Stimulated activated CD8-positive, alpha-beta memory T cell treated with anti-CD3 and anti-CD28 coated beads, Interleukin-4, amount 100 ng/mL, for 1 hour (primary cell): ENCODE data around the gene C2orf49.

Experiments
- DNase-seq, 2 donors: peaks; one replicate each; pipeline ENCODE4 v3.0.0-alpha.2; 2020; ENCODE audit warnings: low read depth in 2 of 2, low spot score in 1 of 2

The C2orf49 gene

DNA sequence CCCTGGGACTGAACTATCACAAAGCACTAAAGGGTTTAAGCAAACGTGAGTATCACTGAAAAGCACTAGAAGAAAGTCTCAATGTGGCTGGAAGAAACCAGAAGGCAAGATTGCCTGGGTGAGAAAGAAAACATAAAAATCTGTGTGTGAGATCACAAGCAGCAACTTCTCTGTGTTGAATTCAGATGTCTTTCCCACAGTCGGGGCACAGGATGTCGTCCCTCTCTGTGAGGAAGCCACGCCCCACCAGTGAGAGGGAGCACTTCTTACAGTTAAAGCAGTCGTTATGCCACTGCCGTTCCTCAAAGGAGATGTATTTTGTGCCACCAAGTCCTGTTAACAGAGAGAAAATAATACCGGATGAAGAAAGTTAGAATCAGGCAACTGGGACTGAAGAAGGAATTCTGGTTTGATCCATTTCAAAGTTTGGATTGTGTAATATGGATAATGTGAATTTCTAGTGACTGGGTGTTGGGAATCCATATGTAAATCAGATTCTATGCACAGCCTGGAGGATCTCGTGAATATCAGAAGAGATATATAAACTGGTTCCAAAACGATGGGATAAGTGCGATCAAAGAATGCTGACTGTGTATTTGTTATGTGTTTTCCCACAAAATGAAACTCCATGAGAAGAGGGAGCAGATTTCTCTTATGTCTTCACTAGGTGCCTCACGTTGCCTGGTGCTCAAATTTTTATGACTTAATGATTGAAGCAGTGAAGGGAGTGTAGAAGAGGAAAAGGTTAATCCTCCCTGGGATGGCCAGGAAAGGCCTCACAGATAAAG, 24.0 kb downstream of the C2orf49 start:
- DNase-seq, result no peak

DNA sequence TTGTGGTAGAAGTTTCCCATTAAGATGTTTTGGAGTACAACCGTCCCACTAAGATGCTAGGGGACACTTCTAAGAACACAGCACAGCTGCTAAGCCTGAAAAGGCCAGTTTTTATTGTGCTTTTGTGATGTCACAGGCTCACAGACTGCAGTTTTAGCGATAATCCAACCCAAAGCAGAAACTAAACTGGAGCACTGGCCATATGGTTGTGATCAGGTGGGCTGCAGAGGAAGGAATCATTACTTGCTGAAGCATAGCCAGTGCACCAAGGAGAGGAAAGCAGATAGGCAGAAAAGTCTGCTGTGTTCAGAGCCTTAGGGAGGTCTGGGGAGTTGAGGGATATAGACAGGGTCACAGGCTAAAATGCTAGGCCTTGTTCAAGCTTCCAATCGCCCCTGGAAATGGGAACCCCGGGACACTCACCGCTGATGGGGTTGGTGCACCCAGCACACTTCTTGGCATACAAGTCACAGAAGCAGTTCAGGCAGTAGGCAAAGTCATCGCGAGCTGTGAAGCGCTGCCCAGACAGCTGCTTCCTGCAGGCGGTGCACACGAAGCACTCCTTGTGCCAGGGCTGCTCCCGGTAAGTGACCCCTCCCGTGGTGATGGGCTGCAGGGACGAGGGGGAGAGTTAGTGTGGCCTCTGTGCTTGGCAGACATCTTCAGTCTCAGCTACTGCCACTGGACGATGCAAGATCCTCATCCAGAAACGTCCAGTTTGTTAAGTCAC, 25.7 kb downstream of the C2orf49 start:
- DNase-seq, result no peak

DNA sequence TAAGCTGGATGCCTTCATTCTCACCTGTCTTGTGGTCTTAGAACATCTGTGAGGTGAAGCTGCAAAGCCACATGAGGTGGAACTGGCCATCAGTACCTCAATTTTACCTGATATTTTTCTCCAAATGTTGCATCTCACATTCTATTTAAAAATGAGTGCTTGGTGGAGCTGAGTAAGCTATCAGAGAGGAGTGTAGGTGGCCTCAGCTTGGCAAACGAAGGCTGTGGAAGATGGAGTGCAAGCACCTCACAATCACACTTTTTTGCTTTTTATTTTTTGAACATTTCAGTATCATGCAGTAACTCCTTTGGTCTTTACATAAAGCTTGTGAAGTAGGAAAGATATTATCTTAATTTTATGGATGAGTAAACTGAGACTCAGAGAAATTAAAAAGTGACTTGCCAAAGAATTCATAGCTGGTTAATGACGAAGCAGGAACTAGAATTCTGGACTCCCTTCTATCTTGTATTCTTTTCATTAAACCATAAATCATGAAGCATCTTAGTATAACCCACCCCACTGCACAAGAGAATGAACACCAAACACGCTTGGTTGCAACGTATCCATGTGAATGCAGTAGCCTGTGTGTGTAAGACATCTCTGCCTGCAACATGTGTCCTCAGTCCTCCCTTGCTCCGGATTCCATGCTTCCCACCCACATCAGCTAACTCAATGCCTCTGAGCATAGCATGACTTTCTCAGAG, 27.2 kb downstream of the C2orf49 start:
- DNase-seq, result no peak

- DNase-seq, result no peak
Observed at GRCh38 chr2:105365206-105365605, 27.9 kb downstream of the C2orf49 start.

DNA sequence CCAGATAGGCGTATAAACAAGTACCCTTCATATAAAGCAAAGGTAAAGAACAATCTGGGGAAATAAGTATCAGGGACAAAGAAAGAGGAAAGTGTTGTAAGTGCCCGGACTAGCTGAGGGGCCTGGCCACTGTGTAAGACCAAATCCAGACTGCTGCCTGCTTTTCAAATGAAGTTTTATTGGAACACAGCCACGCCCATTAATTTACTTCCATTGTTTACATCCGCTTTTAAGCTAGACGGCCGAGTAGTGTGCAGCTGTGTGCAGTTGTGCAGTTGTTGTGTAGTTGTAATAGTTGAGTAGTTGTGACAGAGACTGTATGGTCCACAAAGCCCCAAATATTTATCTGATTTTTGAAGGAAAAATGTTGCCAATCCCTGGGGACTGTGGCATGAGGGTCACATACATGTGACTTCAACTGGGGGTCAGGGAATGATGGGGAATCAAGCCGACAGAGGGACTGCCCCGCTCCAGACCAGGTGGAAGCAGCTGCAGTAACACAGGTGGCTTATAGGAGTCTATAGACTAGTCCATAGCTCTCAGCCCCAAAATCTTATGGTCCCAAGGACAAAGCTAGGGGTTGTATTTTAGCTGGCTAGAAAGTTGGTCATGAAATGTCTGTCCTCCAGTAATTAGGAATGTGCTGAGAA, 31.5 kb downstream of the C2orf49 start:
- DNase-seq, result no peak

DNA sequence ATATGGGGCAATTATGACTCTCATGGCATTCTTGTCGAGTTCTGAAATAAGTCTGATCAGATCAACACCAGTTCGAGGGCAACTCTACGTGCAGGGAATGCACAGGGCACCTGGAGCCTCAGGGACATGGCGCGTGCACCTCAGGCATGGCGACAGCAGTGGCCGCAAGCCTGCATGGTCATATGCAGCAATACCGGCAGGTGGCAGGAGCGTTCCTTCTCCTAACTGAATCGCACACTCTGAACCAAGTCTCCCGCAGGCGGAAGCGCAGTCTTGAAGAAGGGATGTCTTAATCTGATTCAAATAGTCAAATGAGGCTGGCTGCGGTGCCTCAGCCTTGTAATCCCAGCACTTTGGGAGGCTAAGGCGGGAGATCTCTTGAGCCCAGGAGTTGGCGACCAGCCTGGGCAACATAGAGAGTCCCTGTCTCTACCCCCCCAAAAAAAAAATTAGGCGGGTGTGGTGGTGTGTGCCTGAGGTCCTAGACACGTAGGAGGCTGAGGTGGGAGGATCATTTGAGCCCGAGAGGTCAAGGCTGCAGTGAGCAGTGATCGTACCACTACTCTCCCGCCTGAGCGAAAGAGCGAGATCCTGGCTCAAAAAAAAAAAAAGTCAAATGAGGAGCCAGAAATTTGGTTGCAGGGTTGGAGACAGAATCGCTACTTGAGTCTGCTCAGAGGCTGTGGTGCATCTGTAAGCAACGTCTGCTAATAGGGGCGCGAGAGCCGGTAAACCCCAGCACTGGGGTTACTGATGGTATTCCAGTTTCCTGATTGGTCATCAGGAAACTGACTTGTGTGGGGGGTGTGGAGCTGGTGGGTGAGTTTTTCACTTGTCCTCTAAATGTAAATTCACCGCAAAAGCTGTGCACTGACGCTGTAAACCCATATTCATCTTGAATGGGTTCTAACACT, 32.7 kb downstream of the C2orf49 start:
- DNase-seq, result peak; percentile 53 to 77

DNA sequence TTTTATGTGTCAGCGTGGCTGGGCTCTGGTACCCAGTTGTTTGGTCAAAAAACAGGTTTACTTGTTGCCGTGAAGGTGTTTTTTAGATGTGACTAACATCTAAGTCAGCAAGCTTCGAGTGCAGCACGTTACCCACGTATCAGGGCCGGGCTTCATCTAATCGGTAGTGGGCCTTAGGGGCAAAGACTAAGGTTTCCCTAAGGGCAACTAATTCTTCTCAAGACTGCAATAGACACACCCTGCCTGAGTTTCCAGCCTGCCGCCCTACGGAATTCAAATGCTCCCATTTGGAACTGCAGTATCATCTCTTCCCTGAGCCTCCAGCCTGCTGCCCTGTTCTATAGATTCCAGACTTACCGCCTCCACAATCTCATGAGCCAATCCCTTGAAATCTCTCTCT, 33.8 kb downstream of the C2orf49 start:
- DNase-seq, result no peak

DNA sequence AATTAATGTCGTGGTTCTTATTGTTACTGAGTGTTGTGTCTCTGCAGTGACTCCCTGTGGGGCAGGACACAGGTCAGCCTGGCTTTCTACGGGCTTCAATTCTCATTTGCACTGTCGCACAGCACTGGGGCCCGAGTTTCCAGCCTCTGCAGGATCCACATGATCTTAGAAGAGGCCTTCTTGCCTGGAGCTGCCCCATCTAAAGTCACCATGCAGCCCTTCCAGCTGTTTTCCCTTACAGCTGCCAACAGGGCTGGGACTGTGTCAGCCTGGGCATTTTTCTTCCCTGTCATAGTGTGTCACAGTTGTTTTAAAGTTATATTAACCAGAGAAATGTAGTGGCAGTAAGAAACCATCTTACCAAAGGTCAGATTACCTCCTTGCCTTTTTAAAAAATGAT, 34.5 kb downstream of the C2orf49 start:
- DNase-seq, result no peak

- DNase-seq, result no peak
Observed at GRCh38 chr2:105373344-105373781, 36.0 kb downstream of the C2orf49 start.

GRCh38 chr2:105373895-105374401, 36.6 kb downstream of the C2orf49 start:
- no peak for DNase-seq

DNA sequence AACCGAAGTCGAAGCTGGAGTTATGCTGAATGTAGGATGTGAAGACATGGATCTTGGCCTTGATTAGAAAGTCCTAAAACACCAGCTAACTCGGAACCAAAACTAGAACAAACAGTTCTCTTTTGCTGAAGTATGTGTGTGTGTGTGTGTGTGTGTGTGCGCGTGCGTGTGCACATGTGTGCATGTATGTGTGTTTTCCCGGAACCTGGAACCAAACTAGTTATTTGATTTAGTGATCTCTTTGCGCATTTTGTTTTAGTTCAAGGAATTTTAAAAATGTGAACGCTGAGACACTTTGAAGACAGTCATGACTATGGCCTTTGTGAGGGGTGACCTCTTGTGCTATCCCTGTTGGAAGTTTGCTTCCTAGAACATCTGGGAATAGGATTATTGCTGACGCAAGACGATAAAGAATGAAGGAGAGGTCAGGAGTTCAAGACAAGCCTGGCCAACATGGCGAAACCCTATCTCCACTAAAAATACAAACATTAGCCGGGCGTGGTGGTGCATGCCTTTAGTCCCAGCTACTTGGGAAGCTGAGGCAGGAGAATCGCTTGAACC, 37.7 kb downstream of the C2orf49 start:
- no peak for DNase-seq

DNA sequence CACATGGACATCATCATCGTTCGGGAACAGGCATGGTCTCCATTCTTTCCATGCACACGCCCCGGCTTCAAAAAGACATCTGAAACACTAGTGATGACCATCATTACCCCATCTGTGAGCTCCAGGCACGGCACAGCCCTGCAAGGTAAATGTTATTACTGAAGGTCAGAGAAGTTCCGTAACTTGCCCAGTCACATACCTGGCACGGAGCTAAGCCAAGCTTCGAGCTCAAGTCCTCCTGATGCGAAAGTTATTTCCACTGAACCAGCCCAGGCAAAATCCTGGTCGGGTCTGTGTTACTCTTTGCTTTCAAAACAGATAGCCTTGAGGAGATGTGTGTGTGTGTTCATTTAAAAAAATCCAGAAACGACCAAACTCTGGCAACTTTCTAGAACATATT, 38.7 kb downstream of the C2orf49 start:
- DNase-seq, result no peak

DNA sequence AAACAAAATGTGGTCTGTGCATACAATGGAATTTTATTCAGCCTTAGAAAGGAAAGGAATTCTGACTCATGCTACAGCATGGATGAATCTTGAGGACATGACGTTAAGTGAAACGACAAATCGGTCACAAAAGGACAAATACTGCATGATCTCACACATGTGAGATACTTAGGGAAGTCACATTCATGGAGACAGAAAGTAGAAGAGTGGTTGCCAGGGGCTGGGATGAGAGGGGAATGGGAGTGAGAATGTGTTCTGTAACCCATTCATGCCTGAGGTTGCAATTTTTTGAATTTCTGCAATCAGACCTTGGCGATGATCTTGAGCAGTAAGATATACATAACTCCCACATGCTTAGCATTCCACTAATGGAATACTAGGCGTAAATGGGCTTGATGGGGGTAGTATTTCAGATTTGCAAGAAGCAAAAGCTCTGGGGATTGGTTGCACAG, 39.5 kb downstream of the C2orf49 start:
- DNase-seq, result no peak

- no peak for DNase-seq
Observed at GRCh38 chr2:105377871-105378270, 40.5 kb downstream of the C2orf49 start.

DNA sequence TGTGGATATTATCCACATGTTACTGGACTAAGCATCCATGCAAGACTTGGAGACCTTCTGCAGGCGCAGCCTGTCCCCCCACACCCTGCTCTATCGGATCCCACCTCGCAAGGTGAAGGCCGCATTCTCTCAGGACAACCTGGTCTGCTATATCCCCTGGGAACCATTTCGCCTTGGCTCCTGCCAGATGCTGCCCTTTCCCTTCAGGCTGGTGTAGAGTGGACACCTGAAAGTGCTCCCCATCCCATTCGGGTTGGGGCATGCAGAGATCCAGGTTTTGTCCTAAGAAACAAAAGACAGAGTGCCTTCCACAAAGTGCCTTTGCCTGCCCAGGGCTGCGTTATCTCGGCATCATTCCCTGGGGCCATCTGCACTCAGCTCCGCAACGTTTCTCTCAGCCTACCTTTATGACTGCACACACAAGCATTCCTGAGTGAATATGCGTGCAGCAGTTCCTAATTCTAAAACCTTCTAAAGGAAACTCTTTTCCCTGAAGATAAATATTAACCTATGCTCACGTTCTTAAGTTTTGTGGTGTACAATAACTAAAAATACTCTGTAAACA, 41.0 kb downstream of the C2orf49 start:
- no peak for DNase-seq

GRCh38 chr2:105378921-105379383, 41.6 kb downstream of the C2orf49 start:
- DNase-seq, result no peak

- DNase-seq, result no peak
Observed at GRCh38 chr2:105379741-105380186, 42.4 kb downstream of the C2orf49 start.

- no peak for DNase-seq
Observed at GRCh38 chr2:105380432-105381100, 43.2 kb downstream of the C2orf49 start.
